MM.1S (cell line): ENCODE measurements around the gene TSG101.

Experiments
- CTCF ChIP-seq: fragments of 300-600 bp; sonication (generic); IDR thresholded peaks from 2 replicates; pipeline ENCODE4 v1.5.1; 2016; ENCODE audit warnings: antibody characterized with exemption, low read length, mixed read lengths
- EZH2 ChIP-seq: fragments of 300-600 bp; sonication (generic); optimal IDR thresholded peaks from 2 replicates; pipeline ENCODE3; 2017; ENCODE audit warnings: low read depth, mild to moderate bottlenecking, antibody characterized with exemption, low read length, mixed read lengths
- EZH2phosphoT487 ChIP-seq: fragments of 300-600 bp; sonication (generic); IDR thresholded peaks from 2 replicates; pipeline ENCODE4 v1.6.1; 2018; ENCODE audit warnings: antibody characterized with exemption, low read length

DNA sequence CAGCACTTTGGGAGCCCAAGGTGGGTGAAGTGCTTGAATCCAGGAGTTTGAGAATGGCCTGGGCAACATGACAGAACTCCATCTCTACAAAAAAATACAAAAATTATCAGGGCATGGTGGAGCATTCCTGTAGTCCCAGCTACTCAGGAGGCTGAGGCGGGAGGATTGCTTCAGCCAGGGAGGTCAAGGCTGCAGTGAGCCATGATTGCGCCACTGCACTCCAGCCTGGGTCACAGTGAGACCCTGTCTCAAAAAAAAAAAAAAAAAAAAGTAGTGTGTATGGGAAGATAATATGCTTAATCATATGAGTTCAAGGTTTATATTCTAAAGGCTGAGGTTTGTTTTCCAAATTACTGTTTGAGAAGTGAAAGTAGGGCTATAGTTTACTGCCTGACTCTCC, 60.3 kb downstream of the TSG101 start:
- TF ChIP-seq EZH2: no peak
- no peak for TF ChIP-seq CTCF
- no peak for TF ChIP-seq EZH2phosphoT487
